Epithelial cell of alveolus of lung (primary cell): Measurements from ENCODE around the gene FOXL2. TPM values are rescaled to one million over a fixed set of nuclear protein-coding genes. Genes with fewer than 3 reads are reported as not detected.

Experiments used
- total RNA-seq: library from RNA; depleted of rRNA; stranded (reverse); fragments of >200 nt; gene quantifications from 2 replicates; pipeline ENCODE4 v1.2.1, GENCODE V29; 2015

The FOXL2 gene
- 0.08 and 1.4 TPM in 2 replicates for total RNA-seq

DNA sequence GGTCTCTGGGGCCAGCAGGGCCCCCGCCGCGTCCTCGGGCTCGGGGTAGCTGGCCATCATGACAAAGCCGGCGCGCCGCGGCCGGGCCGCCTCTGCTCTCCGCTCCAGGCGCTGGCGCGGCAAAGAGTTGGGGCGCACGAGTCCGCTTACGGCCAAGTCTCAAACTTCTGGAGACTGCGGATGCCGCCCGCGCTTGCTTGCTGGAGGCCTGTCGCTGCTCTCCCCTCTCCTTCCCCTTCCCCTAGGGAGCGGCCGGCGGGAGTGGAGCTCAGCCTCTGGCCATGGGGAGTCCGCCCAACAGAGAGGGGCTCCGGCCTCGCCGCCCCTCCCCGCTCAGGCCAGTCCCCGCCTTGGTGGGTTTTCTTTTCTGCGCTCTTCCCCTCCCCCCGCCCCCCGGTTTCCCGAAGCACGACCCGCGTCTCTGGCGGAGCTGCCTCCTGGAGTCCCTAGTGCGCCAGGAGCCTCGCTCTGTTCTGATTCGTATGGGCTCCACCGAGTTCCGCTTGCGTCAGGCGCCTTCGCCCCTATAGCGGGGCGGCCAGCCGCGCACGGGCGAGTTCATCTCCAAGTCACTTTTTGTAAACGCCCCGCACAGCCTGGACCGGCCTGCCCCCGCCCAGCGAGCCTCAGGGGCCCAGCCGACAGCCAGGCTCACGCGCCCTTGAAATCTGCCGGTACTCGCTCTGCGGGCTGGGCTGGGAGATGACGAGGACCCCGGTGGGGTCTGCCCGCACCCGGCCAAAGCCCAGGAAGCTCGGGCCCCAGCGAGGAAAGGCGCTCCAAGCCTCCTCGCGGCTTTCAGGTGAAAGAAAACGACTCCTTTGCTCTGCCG is at the start of gene FOXL2, which contains the start of gene FOXL2NB:
Gene FOXL2 (minus strand): TSS at position 475 of the 832 bp plus-strand sequence. CDS start 415 bp downstream, at position 60.
Gene FOXL2NB (plus strand): TSS at position 555 of the 832 bp plus-strand sequence. CDS start 148 bp downstream, at position 703.

Other genes starting within 250 kb of the FOXL2 start
- 5.4 and 9.2 TPM in 2 replicates for gene PIK3CB, start 112.2 kb downstream of the FOXL2 start, total RNA-seq
- gene FOXL2NB, start 80 bp upstream of the FOXL2 start, total RNA-seq: 0.78 TPM in 1 of 2 replicates, not detected in the other
- not detected in 2 replicates for gene PRR23A, start 59.1 kb upstream of the FOXL2 start, total RNA-seq
- not detected in 2 replicates for gene PRR23B, start 73.8 kb upstream of the FOXL2 start, total RNA-seq
- gene PRR23C, start 97.8 kb upstream of the FOXL2 start, total RNA-seq: not detected in 2 replicates